DMS153 treated with DMSO at 0.1 percent for 48 hours (cell line): ENCODE results near the gene OR52I2.

Source experiments
- DNase-seq: peaks from one replicate; lab custom pipeline; 2025; ENCODE audit not compliant: unreplicated experiment; lab: John Stamatoyannopoulos, UW

OR52I2 gene

DNA sequence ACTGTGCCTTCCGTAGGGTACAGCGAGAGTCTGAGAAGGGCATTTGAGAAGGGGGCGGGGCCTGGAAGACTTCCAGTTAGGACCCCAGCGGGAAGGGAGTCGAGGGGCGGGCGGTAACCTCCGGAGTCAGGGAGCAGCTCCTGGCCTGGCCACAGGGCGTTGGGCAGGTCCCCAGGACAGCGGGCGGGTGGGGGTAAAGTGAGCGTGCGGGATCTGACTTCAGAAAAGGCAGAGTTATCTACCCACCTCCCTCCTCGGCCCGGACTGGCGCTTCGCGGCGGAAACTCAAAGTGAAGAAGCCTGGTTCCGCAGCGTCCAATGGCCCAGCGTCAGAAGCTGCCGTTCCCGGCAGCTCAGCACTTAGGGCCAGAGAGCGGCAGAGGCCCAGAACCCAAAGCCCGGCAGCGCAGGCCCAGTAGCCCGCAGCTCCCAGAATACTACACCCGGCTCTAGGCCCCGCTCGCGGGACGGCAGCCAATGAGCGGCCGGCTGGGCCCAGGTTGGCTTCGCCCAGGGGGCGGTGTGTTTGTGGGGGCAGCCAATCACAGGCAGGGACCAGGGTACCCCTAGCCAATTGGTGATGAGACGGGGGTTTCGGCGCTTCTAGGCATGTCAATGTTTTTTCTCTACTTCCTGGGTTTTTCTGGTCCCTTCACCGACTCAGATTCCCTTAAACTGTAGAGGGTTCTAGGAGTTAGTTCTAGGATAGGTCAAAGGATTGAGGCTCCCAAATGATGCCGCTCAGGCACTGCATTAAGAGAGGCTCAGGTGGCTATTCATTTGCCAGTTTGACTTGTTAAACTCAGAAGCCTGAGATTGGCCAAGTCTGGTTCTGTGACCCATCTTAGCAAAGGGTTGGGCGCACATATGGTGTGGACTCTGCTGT lies 26.5 kb downstream of the OR52I2 start, which contains the start of gene TRIM68:
Gene TRIM68, minus strand, starts transcription at position 451 of the 886 bp plus-strand sequence. CDS start 2,727 bp downstream, outside the sequence.
- peak; percentile 89 for DNase-seq

DNA sequence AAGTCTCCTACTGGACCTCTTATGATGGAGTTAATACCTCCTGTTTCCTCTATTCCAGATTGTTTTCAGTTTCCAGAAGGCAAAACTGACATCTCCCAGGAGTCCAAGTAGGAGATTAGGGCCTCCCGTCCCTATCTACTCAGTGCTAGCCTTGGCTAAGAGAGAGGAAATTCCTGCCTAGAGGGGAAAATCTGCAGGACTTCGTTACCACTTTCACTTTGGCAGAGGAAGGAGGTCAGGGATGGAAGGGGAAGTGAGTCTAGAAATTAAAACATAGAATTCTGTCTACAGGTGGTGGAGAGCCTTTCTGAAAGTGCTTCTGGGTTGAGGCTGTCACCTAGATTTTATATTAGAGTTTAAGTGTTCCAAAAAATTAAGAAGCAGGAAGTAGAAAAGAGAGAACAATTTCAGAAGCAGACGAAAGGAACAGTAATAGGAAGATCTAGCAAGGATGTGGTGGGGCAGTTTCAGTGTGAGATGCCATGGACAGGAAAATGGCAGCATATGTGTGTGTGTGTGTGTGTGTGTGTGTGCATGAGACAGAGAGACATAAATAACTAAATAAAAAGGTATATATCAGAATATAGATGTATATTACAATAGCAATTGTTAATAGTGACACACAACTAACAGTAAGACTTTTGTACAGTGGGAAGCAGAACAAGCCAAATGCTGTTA lies 28.9 kb downstream of the OR52I2 start:
- DNase-seq, result no peak

DNA sequence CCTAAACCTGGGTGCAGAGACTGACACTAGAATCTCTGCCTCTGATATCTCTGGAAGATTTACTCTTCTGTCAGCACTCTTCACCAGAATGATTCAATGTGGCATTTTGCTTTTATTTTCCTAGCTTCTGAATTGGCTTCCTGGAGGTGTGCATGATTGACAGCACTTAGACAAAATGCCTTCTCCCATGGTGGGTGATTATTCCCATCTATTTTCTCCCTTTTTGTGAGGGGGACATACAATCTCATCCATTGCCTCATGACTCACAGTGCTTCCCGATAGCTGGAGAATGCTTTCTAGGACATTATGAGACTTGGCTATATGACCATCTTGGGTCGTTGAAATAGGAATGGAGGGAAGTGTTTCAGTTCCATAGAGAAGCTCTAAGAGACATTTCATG lies 30.4 kb downstream of the OR52I2 start:
- DNase-seq, result no peak

DNA sequence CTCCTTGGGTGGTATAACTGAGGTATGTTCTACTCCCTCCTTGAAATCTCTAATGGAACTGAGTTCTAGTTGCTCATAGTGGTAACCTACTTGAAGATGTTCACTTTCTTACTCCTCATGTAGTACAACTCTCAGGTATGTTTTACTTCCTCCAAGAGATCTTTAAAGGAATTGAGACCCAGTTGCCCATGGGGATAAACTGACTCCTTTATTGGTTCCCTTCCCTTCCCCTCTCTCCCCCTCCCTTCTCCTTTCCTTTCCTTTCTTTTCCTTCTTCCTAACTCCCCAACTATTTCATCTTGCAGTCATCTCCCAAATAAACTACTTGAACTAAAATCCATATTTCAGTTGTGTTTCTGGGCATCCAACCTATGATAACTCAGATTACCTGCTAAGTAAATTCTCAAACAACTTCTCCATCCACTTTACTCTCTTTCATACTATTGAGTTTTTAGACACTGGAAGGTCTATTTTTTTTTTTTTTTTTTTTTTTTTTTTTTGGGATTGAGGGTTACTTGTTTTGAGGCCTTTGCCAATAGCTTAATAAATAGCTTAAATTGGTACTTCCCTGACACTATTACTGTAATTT lies 34.4 kb downstream of the OR52I2 start:
- no peak for DNase-seq

DNA sequence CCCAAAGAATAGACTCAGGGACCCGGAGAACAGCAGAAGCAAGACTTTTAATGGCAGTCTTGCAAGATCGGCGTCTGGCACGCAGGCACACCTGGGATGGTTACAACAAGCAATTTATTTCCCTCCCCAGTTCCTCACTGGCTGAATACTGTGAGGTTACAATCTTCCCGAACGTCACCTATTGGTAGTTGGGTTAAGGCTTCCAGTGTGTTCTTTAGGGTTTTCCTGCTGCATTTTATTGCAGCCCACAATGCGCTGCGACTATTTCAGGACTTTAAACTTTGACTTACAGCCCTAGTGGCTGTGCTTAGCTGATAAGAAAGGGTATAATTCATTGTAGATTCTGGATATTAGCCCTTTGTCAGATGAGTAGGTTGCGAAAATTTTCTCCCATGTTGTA lies 38.0 kb downstream of the OR52I2 start:
- DNase-seq, result no peak

DNA sequence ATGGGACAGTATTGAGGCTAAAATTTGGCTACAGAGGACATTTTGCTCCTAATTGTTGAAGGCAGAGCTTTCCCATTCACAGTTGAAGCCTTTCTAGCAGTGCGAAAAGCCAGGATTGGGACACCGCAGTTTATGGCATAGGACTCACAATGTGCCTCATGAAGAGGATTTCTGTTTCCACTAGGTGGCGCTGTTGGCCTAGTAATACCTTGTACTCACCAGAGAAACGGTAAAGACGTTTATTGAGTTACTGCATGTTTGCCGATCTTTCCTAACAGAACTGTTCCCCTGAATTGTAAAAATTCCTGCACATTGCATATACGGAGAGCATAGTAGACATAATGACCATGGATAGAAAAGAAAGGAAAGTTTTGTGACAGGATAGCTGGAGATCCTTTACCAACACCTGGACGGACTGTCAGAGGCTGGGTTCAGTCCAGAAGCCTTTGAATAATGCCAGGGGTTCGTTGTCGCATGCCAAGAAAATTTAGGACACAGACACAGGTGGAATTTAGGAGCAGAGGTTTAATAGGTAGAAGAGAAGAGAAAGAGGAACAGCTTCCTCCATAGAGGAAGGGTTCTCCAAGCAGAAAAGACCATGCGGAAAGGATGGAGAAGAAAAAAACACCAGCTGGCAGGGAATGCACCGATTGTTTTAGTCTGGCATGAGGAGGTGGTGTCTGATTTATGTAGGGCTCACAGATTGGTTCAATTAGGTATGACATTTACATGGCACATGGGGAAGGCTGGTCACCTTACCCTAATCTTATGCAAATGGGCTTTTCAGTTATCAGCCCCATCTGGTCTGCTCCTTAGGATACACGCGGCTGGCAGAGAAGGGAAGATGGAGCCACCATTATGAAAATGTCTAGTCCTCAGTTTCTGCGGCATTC lies 44.9 kb downstream of the OR52I2 start:
- peak; percentile 84 for DNase-seq

DNA sequence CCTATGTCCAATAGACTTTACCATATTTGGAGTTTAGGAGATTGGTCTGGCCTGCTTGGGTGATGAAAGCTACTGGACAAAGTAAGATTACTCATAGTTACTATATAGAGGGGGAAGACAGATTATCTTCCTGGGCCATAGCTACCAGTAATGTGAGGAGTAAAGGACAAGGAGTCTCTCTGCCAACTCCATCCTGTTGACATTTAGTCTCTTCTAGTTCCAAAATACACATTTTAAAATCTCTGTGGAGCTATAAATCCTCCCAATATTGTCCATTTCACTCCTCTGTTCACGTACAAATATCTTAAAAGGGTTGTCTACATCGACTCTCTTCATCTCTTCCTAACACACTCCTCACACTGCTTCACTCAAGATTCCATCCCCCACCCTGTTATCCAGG lies 54.6 kb downstream of the OR52I2 start:
- DNase-seq, result no peak

DNA sequence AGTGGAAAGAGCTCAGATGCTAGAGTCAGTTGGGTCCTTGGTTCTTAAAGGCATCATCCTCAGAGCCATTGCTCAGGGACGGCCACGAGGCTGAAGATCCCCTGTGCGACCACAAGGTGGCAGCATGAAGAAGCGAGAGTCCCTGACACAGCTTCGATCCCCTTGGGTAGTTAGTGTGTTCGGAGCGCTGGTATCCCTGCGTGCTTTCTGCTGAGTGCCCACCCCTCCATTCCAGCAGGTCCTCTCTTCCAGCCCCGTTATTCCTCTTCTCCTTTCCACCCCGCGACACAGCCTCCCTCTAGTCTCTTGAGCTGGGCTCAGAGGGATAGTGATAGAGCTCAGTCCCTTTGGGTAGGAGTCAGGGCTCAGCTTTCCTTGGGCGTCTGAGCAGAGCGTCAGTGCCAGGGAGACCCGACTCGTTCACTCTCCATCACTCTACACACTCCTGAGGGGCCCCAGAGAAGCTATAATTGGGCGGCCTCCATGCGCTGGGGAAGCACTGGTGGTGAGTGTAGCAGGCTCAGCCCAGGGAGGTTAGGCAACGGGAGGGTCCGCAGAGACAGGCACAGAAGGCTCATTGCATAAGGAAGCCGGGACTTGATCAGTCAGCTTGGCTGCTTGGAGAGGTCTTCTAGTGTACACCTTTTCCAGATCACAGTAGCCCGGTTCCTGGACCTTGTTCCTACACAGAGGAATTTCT lies 55.6 kb downstream of the OR52I2 start, which contains the start of gene OR51D1:
Gene OR51D1, plus strand, starts transcription at position 516 of the 700 bp plus-strand sequence. CDS start 2,314 bp downstream, outside the sequence.
- DNase-seq, result peak; percentile 91

DNA sequence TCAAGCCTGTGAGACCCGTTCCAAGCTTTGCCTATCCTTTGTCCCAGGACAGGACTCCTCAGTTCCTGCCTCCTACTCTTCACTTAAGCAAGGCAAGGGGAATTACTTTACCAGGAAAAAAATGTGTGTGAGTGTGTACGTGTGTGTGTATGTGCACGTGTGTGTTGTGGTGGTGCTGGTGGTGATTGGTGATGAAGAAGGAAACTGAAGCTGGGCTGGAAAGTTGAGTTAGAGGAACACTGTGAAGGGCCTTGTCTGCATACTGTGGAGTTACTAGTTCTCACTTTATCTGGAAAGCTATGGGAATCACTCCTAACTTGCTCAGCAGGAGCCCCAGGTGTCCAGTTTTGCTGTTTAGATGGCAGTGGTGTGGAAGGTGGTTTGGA lies 56.1 kb downstream of the OR52I2 start:
- no peak for DNase-seq

DNA sequence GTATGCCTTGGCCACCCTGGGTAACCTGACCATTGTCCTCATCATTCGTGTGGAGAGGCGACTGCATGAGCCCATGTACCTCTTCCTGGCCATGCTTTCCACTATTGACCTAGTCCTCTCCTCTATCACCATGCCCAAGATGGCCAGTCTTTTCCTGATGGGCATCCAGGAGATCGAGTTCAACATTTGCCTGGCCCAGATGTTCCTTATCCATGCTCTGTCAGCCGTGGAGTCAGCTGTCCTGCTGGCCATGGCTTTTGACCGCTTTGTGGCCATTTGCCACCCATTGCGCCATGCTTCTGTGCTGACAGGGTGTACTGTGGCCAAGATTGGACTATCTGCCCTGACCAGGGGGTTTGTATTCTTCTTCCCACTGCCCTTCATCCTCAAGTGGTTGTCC lies 58.4 kb downstream of the OR52I2 start:
- no peak for DNase-seq

DNA sequence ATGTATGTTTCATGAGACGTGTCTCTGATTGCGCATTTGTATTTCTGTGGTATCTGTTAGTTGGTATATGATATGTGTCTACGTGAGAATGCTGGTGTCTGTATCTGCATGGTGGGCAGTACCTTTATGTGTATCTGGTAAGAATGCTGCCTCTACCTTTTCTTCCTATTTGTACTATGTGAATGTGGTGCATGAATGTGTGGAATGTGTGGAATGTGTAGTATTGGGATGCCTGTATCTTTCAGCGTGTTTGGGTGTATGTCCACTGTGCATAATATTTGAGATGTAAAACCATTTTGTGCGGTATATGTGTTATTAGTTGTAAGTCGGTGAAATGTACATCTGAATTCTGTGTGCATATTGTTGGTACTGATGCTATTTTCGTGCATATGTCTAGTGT lies 60.0 kb downstream of the OR52I2 start:
- no peak for DNase-seq

DNA sequence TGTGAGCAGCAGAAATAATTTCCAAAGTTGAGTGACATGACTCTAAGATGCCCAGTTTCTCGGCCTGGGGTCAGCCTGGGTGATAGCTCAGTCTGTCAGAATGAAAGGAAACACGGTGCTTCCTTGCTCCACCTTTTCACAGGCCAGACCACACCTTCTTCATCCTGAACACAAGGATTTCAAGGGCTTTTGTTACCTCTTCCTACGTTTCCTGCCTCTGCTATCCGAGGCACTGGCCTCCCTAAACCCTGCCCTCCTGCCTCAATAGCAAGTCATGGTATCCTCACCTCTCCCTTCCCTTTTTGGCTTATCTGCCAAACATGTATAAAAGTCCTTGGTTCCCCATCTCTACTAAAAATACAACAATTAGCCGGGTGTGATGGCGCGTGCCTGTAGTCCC lies 60.5 kb downstream of the OR52I2 start:
- DNase-seq, result no peak
